HG03135 (cell line): Measurements from ENCODE around the gene HYOU1.
"Not testable (repeated sequence)": the region's sequence is repeated elsewhere in the genome, so short reads cannot be mapped to it uniquely, and the experiment has no call there.

ENCODE experiments used
- ATAC-seq: cut with Tn5 transposase; IDR thresholded peaks from one replicate; pipeline ENCODE4 v1.9.1; 2021; ENCODE audit warnings: mild to moderate bottlenecking, moderate library complexity; ENCODE audit not compliant: unreplicated experiment

HYOU1 gene

DNA sequence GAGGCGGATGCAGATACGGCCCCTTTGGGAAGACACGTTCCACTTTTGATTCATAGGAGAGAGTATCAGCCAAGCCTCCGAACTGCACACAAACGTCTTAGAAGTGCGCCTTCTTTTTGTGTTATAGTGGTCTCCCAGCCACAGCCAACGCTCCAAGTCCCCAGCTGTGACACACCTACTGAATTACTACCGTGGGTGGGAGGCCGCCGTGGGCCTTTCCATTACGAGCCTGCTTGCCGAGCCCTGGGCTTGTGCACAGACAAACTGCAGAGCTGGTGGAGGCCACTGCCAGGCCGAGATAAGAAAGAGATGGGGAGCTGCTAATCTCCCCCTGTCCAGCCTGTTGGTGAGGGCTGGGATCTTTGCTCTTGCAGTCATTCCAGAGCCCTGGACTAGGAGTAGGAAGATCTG lies 28.4 kb upstream of the HYOU1 start:
- no peak for ATAC-seq

GRCh38 chr11:119084663-119085436 lies 27.8 kb upstream of the HYOU1 start, which contains the start of gene HMBS:
HMBS (plus strand) TSS chr11:119084881; CDS start chr11:119085034, 153 bp downstream.
- ATAC-seq = peak; percentile 84

DNA sequence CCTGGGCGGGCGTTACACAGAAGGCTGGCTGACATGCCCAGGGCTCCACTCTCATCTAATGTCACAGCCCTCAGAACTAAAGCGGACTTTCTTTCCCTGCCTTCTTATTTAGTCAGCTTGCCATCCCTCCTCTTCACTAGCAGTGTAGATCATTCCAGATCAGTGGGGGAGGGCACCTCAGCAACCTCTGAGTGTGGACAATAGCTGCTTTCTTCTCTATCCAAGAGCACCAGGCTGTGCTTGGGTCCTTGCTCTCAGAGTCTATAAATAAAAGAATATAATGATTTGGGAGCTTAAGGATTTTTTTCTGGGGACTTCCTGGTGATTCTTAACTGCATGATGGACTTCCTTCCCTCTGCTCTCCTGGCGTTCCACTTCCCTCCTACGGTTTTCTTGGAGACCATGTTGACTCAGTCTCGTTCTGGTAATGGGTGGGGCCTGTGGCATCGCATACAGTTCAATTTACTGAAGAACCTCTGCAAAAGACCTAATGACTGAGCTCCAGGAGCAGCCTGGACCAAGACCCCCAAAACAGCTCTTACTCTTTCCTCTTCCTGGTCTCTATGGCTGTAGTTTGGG lies 24.8 kb upstream of the HYOU1 start:
- no peak for ATAC-seq

GRCh38 chr11:119078675-119079420 lies 21.8 kb upstream of the HYOU1 start:
- ATAC-seq = no peak

- ATAC-seq = no peak
Measured at GRCh38 chr11:119077839-119078238, 20.8 kb upstream of the HYOU1 start.

- ATAC-seq = peak; percentile 85
Measured at GRCh38 chr11:119067371-119068222, 10.6 kb upstream of the HYOU1 start, which contains the start of gene VPS11. VPS11 (plus strand) TSS chr11:119067818; CDS start chr11:119067824, 6 bp downstream.

DNA sequence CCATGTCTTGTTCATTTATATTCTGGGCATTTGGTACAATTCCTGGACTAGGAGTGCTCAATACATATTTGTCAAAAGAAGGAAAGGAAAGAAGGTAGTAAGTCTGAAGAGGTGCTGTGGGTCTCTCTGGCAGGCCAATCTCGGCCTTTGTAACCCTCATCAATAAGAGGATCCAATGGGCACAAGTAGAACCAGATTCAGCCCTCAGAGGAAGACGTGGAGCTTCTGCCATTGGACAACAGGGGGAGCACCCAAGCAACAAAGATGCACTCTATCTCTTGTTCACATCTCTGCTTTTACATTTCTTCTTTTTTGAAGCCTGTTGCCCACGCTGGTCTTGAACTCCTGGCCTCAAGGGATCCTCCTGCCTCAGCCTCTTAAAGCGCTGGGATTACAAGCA lies 8.4 kb upstream of the HYOU1 start:
- no peak for ATAC-seq

DNA sequence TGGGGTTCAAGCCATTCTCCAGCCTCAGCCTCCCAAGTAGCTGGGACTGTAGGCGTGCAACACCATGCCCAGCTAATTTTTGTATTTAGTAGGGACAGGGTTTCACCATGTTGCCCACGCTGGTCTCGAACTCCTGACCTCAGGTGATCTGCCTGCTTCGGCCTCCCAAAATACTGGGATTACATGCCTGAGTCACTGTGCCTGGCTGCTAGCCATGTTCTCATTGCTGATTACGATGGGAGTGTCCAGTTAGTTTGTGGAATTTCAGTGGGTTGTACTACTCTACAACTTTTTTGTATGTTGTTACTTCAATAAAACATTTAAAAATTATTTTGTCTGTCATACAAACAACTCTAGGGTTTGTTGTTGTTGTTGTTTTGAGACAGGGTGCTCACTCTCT lies 5.8 kb upstream of the HYOU1 start:
- ATAC-seq = no peak

GRCh38 chr11:119061256-119061655 lies 4.3 kb upstream of the HYOU1 start:
- no peak for ATAC-seq

DNA sequence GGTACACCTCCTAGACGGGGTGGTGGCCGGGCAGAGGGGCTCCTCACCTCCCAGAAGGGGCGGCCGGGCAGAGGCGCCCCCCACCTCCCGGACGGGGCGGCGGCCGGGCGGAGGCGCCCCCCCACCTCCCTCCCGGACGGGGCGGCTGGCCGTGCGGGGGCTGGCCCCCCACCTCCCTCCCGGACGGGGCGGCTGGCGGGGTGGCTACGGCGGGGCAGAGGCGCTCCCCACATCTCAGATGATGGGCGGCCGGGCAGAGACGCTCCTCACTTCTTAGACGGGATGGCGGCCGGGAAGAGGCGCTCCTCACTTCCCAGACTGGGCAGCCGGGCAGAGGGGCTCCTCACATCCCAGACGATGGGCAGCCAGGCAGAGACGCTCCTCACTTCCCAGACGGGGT lies 2.1 kb upstream of the HYOU1 start:
- ATAC-seq = not testable (repeated sequence)

GRCh38 chr11:119056421-119056999 lies 495 bp downstream of the HYOU1 start:
- ATAC-seq = peak; percentile 17

DNA sequence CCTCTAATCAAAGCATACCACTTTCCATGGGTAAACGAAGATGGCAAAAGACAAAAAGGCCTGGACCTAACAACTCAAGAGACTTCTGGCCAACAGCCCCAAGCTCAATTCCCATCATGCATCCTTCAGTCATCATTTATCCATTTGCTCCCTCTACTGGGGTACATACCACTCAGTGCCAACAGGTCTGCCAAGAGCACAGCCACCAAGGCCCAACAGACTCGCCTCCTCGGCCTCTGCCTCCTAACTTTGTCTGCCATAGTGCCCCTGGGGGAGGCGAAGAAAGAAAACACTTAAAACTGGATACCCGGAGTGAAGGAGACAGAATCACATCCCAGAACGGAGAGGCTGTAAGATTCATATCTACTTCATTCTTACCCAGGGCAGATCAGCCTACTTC lies 1.1 kb downstream of the HYOU1 start:
- ATAC-seq = no peak

DNA sequence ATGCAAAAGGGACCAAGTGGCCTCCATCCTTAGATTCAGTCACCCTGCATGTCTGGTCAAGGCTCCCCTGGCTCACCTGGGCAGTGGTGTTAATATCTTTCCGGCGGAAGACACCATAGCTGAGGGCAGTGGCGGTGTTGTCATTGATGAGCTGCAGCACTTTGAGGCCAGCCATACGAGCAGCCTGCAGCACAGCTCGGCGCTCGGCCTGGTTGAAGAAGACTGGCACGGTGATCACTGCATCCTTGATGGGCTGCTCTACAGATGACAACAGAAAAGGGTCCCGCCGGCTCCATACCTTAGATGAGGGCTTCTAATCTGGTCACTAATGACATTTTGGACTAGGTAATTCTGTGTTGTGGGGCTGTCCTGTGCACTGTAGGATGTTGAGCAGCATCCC lies 2.6 kb downstream of the HYOU1 start:
- no peak for ATAC-seq

GRCh38 chr11:119052163-119052814 lies 4.7 kb downstream of the HYOU1 start:
- ATAC-seq = no peak

DNA sequence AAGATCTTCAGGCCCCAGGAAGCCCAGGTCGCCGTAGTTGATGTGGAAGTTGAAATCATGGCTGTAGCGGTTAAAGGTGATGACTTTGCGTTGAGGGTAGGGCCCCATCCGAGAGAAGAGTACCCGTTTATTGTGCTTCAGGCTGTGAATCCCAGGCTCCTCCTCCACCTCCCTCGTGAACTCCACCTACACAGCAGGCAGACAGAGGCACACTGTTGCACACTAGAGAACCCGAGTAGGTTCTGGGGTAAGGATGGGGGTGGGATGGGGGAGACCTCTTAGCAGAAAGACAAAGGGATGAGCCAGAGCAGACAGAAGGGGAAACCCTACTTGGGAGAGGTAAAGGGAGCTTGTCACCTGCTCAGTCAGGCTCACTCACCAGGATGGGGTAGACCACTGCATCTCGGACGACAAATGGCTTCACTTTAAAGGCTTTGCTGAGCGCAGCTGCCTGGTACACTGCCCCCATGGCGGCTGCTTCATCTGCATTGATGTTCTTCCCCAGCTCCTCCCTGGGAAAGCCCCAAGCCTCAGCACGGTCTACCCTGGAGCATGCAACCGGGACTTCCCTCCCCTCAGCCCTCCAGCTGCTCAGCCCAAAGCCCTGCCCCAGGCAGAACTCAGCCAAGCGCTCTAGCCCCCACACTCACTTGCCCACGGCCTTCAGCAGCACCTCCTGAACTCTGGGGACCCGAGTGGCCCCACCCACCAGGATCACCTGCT lies 5.4 kb downstream of the HYOU1 start:
- ATAC-seq = no peak

- ATAC-seq = no peak
Measured at GRCh38 chr11:119049081-119049480, 7.9 kb downstream of the HYOU1 start.

- ATAC-seq = no peak
Measured at GRCh38 chr11:119048644-119049043, 8.4 kb downstream of the HYOU1 start.

DNA sequence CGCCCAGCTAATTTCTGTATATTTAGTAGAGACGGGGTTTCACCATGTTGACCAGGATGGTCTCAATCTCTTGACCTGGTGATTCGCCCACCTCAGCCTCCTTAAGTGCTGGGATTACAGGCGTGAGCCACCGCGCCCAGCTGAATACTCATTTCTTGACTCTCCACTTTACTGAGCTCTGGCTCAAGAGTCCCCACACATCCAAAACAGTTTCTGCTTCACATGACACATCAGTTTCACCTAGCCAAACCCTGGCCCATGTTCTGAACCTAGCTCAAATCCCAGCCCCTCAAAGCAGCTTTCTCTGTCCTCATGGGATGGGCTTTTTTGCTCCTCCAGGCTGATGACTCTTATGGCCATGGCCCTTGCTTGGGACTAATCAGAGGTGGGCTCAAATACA lies 9.8 kb downstream of the HYOU1 start:
- no peak for ATAC-seq

DNA sequence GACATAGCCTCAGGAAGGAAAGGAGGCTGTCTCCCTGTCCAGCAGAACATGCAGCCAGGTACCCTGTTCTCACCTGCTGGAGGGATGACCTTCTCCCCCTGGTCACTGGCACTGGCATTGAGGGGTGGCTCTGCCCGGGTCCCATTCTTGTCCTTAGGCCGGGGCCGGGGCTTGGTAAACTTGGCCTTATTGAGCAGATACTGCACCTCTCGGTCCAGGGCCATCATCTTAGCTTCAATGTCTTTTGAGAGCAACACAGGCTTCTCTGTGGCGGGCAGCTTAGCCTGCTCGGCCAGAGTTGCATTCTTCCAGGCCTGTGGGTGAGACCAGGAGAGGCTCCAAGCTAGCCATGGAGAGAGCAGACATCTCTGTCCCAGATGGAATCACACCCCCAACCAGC lies 10.5 kb downstream of the HYOU1 start:
- no peak for ATAC-seq
